Uterus (tissue), 4 donors: ENCODE measurements around the gene BTD. TPM values are rescaled to one million over a fixed set of nuclear protein-coding genes. Genes with fewer than 3 reads are reported as not detected.

ENCODE experiments used
- DNase-seq, 2 donors: peaks; one replicate each; pipeline ENCODE4 v3.0.0-alpha.2; 2019 to 2020
- H3K27ac ChIP-seq, 2 donors: fragments of 200-600 bp; sonication (generic); 1 replicate in 1 of 2; 2 replicates in 1 of 2; pipeline ENCODE4 v1.5.1; 2016 to 2018
- H3K27me3 ChIP-seq, 2 donors: fragments of 200-600 bp; sonication (generic); one replicate each; pipeline ENCODE4 v1.5.1; 2018 to 2019; ENCODE audit warnings: control low read depth in 1 of 2
- H3K36me3 ChIP-seq, 2 donors: fragments of 200-600 bp; sonication (generic); one replicate each; pipeline ENCODE4 v1.5.1; 2019; ENCODE audit warnings: control low read depth in 1 of 2
- H3K4me1 ChIP-seq, 2 donors: fragments of 200-600 bp; sonication (generic); one replicate each; pipeline ENCODE4 v1.5.1; 2018 to 2019; ENCODE audit warnings: control low read depth in 1 of 2
- H3K4me3 ChIP-seq, 2 donors: fragments of 200-600 bp; sonication (generic); 1 replicate in 1 of 2; 2 replicates in 1 of 2; pipeline ENCODE4 v1.5.1; 2018 to 2019; ENCODE audit warnings: mild to moderate bottlenecking in 1 of 2
- H3K9me3 ChIP-seq, 2 donors: fragments of 200-600 bp; sonication (generic); one replicate each; pipeline ENCODE4 v1.5.1; 2019; ENCODE audit warnings: control low read depth in 1 of 2
- POLR2A ChIP-seq, 2 donors: fragments of 450-650 bp; IDR thresholded peaks; one replicate each; pipeline ENCODE4 v1.6.1; 2016; ENCODE audit warnings: antibody characterized with exemption in 2 of 2, mild to moderate bottlenecking in 1 of 2, moderate library complexity in 1 of 2
- intact Hi-C: fragments of 100-400 bp; cut with DNase I; formaldehyde crosslinking; loops from one replicate; pipeline ENCODE4 v1.15.1; 2023; ENCODE audit warnings: low total_unique reads
- total RNA-seq, 4 donors: library from RNA; depleted of rRNA in 3 of 4; stranded (reverse); fragments of >200 nt in 3 of 4; gene quantifications; one replicate each; pipeline versions ENCODE4 v1.1.0 to v1.2.4, GENCODE V29; 2014 to 2023
- TF ChIP-seq, protein P1 (sequence below), 4 experiments: fragments of 200-600 bp in 2 of 4; fragments of 450-650 bp in 2 of 4; sonication (generic) in 2 of 4; IDR thresholded peaks; one replicate each; pipeline ENCODE4 v1.5.1; 2016 to 2019; ENCODE audit warnings: antibody characterized with exemption in 4 of 4, mild to moderate bottlenecking in 2 of 4, moderate library complexity in 1 of 4
- donor health status: DM: yes; HTN: yes; CAD: no.

The BTD gene
- total RNA-seq, 4 donors from 2014 or later, result 6.5 to 31.3 (median 21.5) TPM

- H3K4me3 ChIP-seq, result no peak overlapping the region
- no peaks in the 10 kb centered on the region for H3K36me3 ChIP-seq
- no peak overlapping the region for H3K27ac ChIP-seq
- TF ChIP-seq POLR2A (IDR thresholded peaks at IDR 0.05), result no peak
- TF ChIP-seq, protein P1, sequence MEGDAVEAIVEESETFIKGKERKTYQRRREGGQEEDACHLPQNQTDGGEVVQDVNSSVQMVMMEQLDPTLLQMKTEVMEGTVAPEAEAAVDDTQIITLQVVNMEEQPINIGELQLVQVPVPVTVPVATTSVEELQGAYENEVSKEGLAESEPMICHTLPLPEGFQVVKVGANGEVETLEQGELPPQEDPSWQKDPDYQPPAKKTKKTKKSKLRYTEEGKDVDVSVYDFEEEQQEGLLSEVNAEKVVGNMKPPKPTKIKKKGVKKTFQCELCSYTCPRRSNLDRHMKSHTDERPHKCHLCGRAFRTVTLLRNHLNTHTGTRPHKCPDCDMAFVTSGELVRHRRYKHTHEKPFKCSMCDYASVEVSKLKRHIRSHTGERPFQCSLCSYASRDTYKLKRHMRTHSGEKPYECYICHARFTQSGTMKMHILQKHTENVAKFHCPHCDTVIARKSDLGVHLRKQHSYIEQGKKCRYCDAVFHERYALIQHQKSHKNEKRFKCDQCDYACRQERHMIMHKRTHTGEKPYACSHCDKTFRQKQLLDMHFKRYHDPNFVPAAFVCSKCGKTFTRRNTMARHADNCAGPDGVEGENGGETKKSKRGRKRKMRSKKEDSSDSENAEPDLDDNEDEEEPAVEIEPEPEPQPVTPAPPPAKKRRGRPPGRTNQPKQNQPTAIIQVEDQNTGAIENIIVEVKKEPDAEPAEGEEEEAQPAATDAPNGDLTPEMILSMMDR (IDR thresholded peaks at IDR 0.05), result no peak
- no peaks in the 10 kb centered on the region for H3K9me3 ChIP-seq
- H3K27me3 ChIP-seq, result no peaks in the 10 kb centered on the region
- no peaks in the 10 kb centered on the region for H3K4me1 ChIP-seq
- intact Hi-C loops, result no loop called here
- no peak for DNase-seq
Measured at GRCh38 chr3:15664144-15664543, 62.6 kb downstream of the BTD start.

DNA sequence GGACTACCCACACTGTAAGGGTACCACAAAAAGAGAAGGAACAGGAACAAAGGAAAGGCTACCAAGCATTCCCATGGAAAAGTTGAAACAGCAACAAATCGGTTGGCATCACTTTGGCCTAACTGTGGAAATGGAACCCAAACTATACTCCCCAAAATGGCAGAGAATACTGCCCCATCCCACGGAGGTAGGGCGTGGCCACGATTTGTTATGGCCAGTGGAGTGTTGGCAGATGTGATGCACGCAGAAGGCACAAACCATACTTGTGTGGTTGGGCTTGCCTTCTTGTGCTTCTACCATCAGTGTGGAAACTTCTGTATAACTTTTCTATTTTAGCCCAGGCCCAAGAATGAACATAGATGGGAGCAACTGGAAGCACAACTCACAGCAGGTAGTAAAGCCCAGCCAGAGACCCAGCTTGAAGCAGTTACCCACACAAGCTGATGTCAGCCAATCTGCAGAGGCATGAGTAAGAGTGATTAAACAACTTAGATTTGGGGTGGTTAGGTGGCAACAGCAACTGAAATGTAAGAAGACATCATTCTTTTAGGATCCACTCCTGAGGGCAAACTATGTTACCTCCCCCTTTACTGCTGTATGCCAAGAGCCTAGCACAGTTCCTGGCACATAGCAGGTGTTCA lies 64.1 kb downstream of the BTD start:
- H3K27ac ChIP-seq, result no peak overlapping the region

DNA sequence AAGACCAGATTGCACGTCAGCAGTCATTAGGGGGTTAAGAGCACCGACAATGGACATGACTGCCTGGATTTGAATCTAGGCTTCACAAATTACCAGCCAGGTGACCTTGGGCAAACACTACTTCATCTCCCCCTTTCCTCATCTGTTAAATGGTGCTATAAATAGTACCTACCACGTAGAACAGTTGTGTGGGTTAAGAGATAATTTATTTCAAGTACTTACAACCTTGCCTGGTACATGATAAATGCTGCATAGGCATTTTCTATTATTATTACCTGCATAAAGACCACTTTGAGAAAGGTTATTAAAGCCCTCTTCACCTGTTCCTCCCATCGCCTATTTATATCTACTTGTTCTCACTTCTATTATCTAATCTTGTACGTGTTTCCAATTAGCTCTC lies 64.7 kb downstream of the BTD start:
- DNase-seq, result no peak
- no peaks in the 10 kb centered on the region for H3K9me3 ChIP-seq
- H3K4me1 ChIP-seq, result no peaks in the 10 kb centered on the region
- H3K27me3 ChIP-seq, result no peaks in the 10 kb centered on the region
- no peaks in the 10 kb centered on the region for H3K36me3 ChIP-seq
- H3K4me3 ChIP-seq, result no peak overlapping the region
- TF ChIP-seq POLR2A (IDR thresholded peaks at IDR 0.05), result no peak
- TF ChIP-seq, protein P1 (IDR thresholded peaks at IDR 0.05), result no peak
- no peak overlapping the region for H3K27ac ChIP-seq
- intact Hi-C loops, result no loop called here

More for the DNA sequence above, 64.1 kb downstream of the BTD start:
- DNase-seq, result no peak
- TF ChIP-seq, protein P1 (IDR thresholded peaks at IDR 0.05), result no peak
- no peak for TF ChIP-seq POLR2A (IDR thresholded peaks at IDR 0.05)
- Histone ChIP-seq H3K36me3 (no peaks in the 10 kb centered on the region), H3K4me3 (no peak overlapping the region), H3K4me1 (no peaks in the 10 kb centered on the region), H3K9me3 (no peaks in the 10 kb centered on the region), H3K27me3 (no peaks in the 10 kb centered on the region)
- intact Hi-C loops, result no loop called here

DNA sequence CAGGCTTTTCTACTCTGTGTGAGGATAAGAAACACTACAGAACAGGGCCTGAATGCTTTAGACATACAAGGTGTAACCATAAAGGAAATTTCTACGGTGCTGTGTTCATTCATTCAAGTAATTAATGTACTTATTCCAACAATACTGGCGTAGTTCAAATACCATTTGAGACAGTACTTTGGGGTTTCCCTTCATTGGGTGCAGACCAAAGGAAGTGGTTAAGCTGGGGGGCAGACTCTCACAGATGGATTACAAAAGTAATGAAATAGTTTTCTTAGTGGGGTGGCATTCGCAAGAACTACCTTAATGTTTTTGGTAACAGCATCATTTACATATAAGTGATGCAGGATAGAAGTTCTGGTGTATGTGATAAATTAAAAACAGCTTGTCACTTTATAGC lies 65.9 kb downstream of the BTD start:
- H3K9me3 ChIP-seq, result no peaks in the 10 kb centered on the region
- TF ChIP-seq, protein P1 (IDR thresholded peaks at IDR 0.05), result no peak
- no peak for TF ChIP-seq POLR2A (IDR thresholded peaks at IDR 0.05)
- no peaks in the 10 kb centered on the region for H3K27me3 ChIP-seq
- intact Hi-C loops, result no loop called here
- no peak overlapping the region for H3K27ac ChIP-seq
- no peaks in the 10 kb centered on the region for H3K4me1 ChIP-seq
- no peaks in the 10 kb centered on the region for H3K36me3 ChIP-seq
- no peak for DNase-seq
- H3K4me3 ChIP-seq, result no peak overlapping the region

GRCh38 chr3:15673536-15673935 lies 72.0 kb downstream of the BTD start:
- no peaks in the 10 kb centered on the region for H3K36me3 ChIP-seq
- intact Hi-C loops, result no loop called here
- no peak overlapping the region for H3K4me3 ChIP-seq
- TF ChIP-seq, protein P1 (IDR thresholded peaks at IDR 0.05), result no peak
- no peak for TF ChIP-seq POLR2A (IDR thresholded peaks at IDR 0.05)
- no peaks in the 10 kb centered on the region for H3K27me3 ChIP-seq
- no peak for DNase-seq
- H3K4me1 ChIP-seq, result no peaks in the 10 kb centered on the region
- peak overlapping the region in 1 of 2 donors; percentile 12 for H3K27ac ChIP-seq
- no peaks in the 10 kb centered on the region for H3K9me3 ChIP-seq
